ENCODE data around the gene ZDHHC12. TPM values are rescaled to one million over a fixed set of nuclear protein-coding genes. Genes with fewer than 3 reads are reported as not detected.

ZDHHC12 gene, protein sequence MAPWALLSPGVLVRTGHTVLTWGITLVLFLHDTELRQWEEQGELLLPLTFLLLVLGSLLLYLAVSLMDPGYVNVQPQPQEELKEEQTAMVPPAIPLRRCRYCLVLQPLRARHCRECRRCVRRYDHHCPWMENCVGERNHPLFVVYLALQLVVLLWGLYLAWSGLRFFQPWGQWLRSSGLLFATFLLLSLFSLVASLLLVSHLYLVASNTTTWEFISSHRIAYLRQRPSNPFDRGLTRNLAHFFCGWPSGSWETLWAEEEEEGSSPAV
- 143 and 144 TPM in 2 replicates for total RNA-seq

DNA sequence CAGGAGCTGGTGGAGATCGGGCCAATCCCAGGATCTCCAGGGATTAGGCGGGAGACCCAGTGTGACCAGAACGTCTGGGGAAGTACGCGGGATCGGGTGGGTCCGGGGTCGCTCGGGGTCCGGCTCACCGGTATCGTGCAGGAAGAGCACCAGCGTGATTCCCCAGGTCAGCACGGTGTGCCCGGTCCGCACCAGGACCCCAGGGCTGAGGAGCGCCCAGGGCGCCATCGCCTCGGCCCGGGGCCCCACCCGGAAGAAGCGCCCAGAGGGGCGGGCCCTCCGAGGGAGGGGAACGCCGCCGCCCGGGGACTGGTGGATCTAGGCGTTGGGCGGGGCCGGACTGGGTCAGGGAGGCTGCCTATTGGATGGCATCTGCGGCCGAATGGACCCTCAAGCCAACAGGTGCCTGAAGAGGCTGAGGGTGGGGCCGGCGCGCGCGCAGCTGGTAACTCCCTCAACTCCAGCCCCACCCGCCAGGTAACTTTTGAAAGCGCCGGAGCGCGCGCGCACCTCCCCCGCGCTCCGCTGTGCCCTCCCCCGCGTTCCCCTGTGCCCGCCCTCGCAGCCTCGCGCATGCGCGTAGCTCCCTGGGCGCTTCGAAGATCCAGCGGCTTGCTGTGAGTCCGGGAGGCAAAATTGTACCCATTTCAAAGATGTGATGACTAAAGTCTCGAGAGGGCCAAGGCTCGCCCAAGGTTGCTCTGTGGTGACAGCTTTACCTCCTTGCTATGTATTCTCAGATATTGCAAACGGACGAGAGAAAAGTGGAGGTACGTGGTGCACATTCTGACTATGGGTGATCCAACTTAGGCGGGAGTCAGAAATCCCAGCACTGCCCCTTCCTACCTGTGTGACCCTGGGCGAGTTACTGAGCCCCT, at the start of gene ZDHHC12:
Gene ZDHHC12, minus strand, starts transcription at position 262 of the 878 bp plus-strand sequence. Its CDS starts 34 bp downstream, at position 228.

DNA sequence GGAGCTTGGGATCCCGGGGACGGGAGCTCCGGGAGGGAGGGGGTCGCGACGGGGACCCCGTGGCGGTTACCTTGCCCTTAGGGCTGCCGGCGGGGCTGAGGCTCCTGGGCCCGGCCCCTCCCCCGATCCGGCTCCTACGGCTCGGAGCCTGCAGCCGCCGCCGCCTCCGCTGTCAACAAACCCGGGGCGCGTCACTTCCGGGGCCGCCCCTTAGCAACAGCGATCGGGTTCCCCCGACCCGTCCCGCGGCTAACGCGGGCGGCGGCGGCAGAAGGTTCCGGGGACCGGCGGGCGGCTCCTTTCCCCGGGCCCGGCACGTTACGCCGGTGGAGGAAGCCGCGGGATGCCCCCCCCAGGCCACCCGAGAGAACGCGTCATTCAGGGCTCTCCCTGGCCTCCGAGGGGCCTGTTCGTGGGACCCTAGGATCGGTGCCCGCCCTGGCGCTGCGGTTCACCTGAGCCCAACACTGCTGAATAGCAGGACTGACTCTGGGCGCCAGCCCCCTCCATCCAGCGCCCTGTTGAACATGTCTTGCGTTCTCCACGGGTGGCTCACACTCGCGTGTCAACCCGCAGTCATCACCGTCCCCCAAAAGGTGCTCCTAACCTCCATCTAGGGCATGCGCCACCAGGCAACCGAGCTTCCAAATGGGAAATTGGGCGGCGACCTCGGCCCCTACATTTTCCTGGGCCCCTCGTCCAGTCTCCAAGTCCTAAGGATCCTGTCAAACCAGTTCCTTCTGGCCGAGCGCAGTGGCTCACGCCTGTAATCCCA, 48.0 kb upstream of the ZDHHC12 start, which contains the start of gene ZER1:
Gene ZER1, minus strand, starts transcription at position 183 of the 775 bp plus-strand sequence. CDS start 16,362 bp downstream, outside the sequence.

DNA sequence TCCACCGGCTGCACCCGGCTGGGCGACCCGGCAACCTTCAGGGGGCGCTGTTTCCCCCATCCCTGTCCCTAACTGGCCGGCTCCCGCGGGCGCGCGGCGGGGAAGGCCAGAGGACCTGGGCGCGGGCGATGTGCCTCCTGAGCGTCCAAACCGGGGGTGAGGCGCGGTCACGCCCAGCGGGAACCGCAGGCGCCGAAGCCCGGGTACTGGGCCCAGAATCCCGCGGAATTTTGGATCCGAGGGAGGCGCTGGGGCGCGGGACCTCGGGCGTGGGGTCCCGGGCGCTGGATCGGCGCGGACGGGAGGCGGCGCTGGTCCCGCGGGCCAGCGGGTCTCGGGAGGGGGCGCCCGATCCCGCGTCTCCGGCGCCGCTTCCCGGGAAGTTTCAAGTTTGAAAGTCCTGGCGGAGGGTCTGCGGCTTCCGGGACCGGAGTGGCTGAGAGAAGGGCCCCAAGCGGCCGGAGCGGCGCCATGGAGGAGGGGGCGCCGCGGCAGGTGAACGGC, 21.4 kb downstream of the ZDHHC12 start, which contains the start of gene PKN3:
Gene PKN3, plus strand, starts transcription at position 59 of the 504 bp plus-strand sequence. Its CDS starts 413 bp downstream, at position 472.

DNA sequence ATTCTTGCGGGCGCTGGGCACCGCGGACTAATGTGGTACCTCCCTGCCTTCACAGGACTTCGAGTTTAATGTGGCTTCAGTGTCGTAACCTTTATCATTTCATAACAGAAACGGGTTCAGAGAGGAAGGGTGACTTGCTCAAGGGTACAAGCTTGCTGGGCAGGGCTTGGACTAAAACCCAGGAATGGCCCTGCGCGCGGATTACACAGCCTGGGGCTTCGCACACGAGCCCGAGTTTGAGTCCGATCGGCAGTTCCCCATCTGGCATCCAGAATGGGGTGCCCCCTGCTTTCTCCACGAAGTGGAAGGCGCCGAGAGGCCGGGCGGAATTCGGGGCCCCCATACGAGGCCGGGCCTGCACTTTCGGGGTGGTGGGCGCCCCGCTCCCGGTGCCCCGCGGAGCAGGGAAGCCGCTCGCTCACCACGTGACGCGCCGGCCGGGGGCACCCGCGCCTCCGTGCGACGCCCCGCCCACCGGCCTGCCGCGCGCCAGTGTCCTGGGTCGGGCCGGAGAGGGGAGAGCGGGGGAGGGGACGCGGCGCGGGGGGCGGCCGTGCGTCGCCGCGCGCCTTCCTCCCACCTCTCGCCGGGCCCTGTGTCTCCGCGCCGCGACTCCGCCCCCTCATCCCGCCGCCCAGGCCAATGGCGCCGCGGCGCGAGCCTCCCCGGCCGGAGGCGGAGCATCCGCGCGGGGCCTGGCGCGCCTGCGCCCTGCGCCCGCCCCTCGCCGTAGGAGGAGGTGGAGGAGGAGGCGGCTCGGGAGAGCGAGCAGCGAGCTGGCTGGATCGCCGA, 35.2 kb downstream of the ZDHHC12 start, which contains the start of gene SET:
Gene SET, plus strand, starts transcription at position 722 of the 792 bp plus-strand sequence. CDS start 361 bp downstream, outside the sequence.

Other genes starting within 250 kb of the ZDHHC12 start
- gene GLE1, start 219.4 kb downstream of the ZDHHC12 start, total RNA-seq: 25.5 and 28.4 TPM in 2 replicates
- gene SPTAN1, start 171.5 kb downstream of the ZDHHC12 start, total RNA-seq: 147 and 175 TPM in 2 replicates
- 103 and 105 TPM in 2 replicates for gene DYNC2I2, start 67.3 kb downstream of the ZDHHC12 start, total RNA-seq
- gene SET, start 34.9 kb downstream of the ZDHHC12 start, total RNA-seq: 311 and 341 TPM in 2 replicates
- gene PKN3, start 21.6 kb downstream of the ZDHHC12 start, total RNA-seq: 5.8 and 6.3 TPM in 2 replicates
- 22.3 and 30.7 TPM in 2 replicates for gene ZER1, start 47.8 kb upstream of the ZDHHC12 start, total RNA-seq
- gene TBC1D13, start 63.1 kb upstream of the ZDHHC12 start, total RNA-seq: 16.9 and 18.1 TPM in 2 replicates
- 48.5 and 53.8 TPM in 2 replicates for gene ENDOG, start 94.4 kb upstream of the ZDHHC12 start, total RNA-seq
- 31.3 and 31.5 TPM in 2 replicates for gene SPOUT1, start 105.7 kb upstream of the ZDHHC12 start, total RNA-seq
- gene KYAT1, start 157.8 kb upstream of the ZDHHC12 start, total RNA-seq: 14.4 and 19.9 TPM in 2 replicates
- gene LRRC8A, start 158.0 kb upstream of the ZDHHC12 start, total RNA-seq: 249 and 268 TPM in 2 replicates
- 6.3 and 9.1 TPM in 2 replicates for gene PHYHD1, start 196.9 kb upstream of the ZDHHC12 start, total RNA-seq
- gene DOLK, start 223.5 kb upstream of the ZDHHC12 start, total RNA-seq: 25.6 and 28.4 TPM in 2 replicates
- 60.2 and 64.0 TPM in 2 replicates for gene NUP188, start 223.6 kb upstream of the ZDHHC12 start, total RNA-seq

Data from airway epithelial cell (primary cell).